Fibroblast of skin of back (primary cell): ENCODE results near the gene DOCK11.

Experiments
- DNase-seq: peaks from one replicate; pipeline ENCODE4 v3.0.0-alpha.2; 2013

Gene DOCK11

GRCh38 chrX:118633530-118633929 is 137.9 kb downstream of the DOCK11 start:
- DNase-seq = no peak

- DNase-seq = no peak
Observed at GRCh38 chrX:118634336-118634735, 138.7 kb downstream of the DOCK11 start.

- DNase-seq = peak; percentile 5
Observed at GRCh38 chrX:118637997-118638396, 142.4 kb downstream of the DOCK11 start.

GRCh38 chrX:118644378-118644777 is 148.8 kb downstream of the DOCK11 start:
- DNase-seq = peak; percentile 50

- peak; percentile 40 for DNase-seq
Observed at GRCh38 chrX:118652717-118653116, 157.1 kb downstream of the DOCK11 start.

GRCh38 chrX:118654331-118654730 is 158.7 kb downstream of the DOCK11 start:
- no peak for DNase-seq

- DNase-seq = peak; percentile 77
Observed at GRCh38 chrX:118655561-118656246, 160.1 kb downstream of the DOCK11 start.

- no peak for DNase-seq
Observed at GRCh38 chrX:118657413-118657812, 161.8 kb downstream of the DOCK11 start.

GRCh38 chrX:118660085-118660484 is 164.5 kb downstream of the DOCK11 start:
- no peak for DNase-seq

GRCh38 chrX:118665204-118665603 is 169.6 kb downstream of the DOCK11 start:
- no peak for DNase-seq

GRCh38 chrX:118666521-118666920 is 170.9 kb downstream of the DOCK11 start:
- peak; percentile 55 for DNase-seq

GRCh38 chrX:118669435-118669834 is 173.8 kb downstream of the DOCK11 start:
- DNase-seq = no peak

GRCh38 chrX:118675326-118675965 is 179.8 kb downstream of the DOCK11 start:
- no peak for DNase-seq

- no peak for DNase-seq
Observed at GRCh38 chrX:118675966-118676349, 180.3 kb downstream of the DOCK11 start.

GRCh38 chrX:118677318-118677717 is 181.7 kb downstream of the DOCK11 start:
- DNase-seq = no peak

GRCh38 chrX:118679290-118679689 is 183.7 kb downstream of the DOCK11 start:
- no peak for DNase-seq

GRCh38 chrX:118682258-118683014 is 186.8 kb downstream of the DOCK11 start:
- no peak for DNase-seq

GRCh38 chrX:118685393-118685792 is 189.8 kb downstream of the DOCK11 start:
- DNase-seq = no peak

GRCh38 chrX:118688935-118689334 is 193.3 kb downstream of the DOCK11 start:
- no peak for DNase-seq

- DNase-seq = no peak
Observed at GRCh38 chrX:118693843-118694242, 198.2 kb downstream of the DOCK11 start.

- peak; percentile 30 for DNase-seq
Observed at GRCh38 chrX:118694638-118695037, 199.0 kb downstream of the DOCK11 start.

GRCh38 chrX:118698516-118699170 is 203.0 kb downstream of the DOCK11 start:
- DNase-seq = no peak

GRCh38 chrX:118702741-118703140 is 207.1 kb downstream of the DOCK11 start:
- DNase-seq = no peak
